GM12878 (cell line): ENCODE results near the gene RIT2. TPM values are rescaled to one million over a fixed set of nuclear protein-coding genes. Genes with fewer than 3 reads are reported as not detected.

Source experiments
- ATAC-seq: fragments of 200-7000 bp; cut with Tn5 transposase; 3 replicates; pipeline ENCODE4 v1.9.1; 2020; ENCODE audit warnings: mild to moderate bottlenecking, moderate library complexity
- BruUV-seq: library from RNA; stranded (reverse); fragments of 400-500 nt; replicated peaks from 2 replicates; lab custom pipeline; 2021; lab: Mats Ljungman, UMichigan
- CTCF ChIA-PET: fragments of 300-600 bp; sonication (Branson Sonifier 250); formaldehyde crosslinking; extraction: SDS; loops from one replicate; lab custom pipeline; 2021; ENCODE audit warnings: inconsistent platforms; lab: Yijun Ruan, JAX
- POLR2A ChIA-PET: fragments of 350-600 bp; formaldehyde crosslinking; extraction: SDS; loops from one replicate; lab custom pipeline; 2021; ENCODE audit warnings: inconsistent platforms; lab: Charles Lee
- RAD21 ChIA-PET: fragments of 300-600 bp; sonication (Branson Sonifier 250); formaldehyde crosslinking; loops from one replicate; lab custom pipeline; 2023; ENCODE audit warnings: antibody characterized with exemption; ENCODE audit not compliant: unreplicated experiment; lab: Charles Lee
- SMC1A ChIA-PET: fragments of 300-600 bp; sonication (Branson Sonifier 250); formaldehyde crosslinking; loops from one replicate; lab custom pipeline; 2023; ENCODE audit not compliant: unreplicated experiment, uncharacterized antibody; lab: Charles Lee
- DNase-seq: peaks from one replicate; pipeline ENCODE4 v3.0.0-alpha.2; 2011; ENCODE audit warnings: low read depth, low spot score
- FAIRE-seq: peaks from 3 replicates; lab custom pipeline; 2011; peaks lifted over from hg19 to GRCh38; lab: Jason Lieb, UNC
- H2AFZ ChIP-seq: 2 replicates; pipeline ENCODE4 v1.6.0; 2011; ENCODE audit warnings: low read depth, low read length, control low read depth; ENCODE audit not compliant: control insufficient read depth
- H3K27ac ChIP-seq: 2 replicates; pipeline ENCODE4 v1.5.1; 2011; ENCODE audit warnings: control low read depth; ENCODE audit not compliant: control insufficient read depth, insufficient read depth
- H3K27me3 ChIP-seq, 2 experiments: replicated peaks in 1 of 2; 2 replicates each; pipeline versions ENCODE4 v1.6.0 to v1.6.1; 2011; ENCODE audit warnings: low read length in 1 of 2; ENCODE audit not compliant: control insufficient read depth in 2 of 2, insufficient read depth in 2 of 2
- H3K36me3 ChIP-seq, 2 experiments: 2 replicates each; pipeline ENCODE4 v1.5.1; 2011; ENCODE audit warnings: low read length in 1 of 2; ENCODE audit not compliant: control insufficient read depth in 2 of 2, insufficient read depth in 2 of 2
- H3K4me1 ChIP-seq: 2 replicates; pipeline ENCODE4 v1.6.1; 2011; ENCODE audit warnings: mild to moderate bottlenecking, low read length, moderate library complexity, mixed read lengths; ENCODE audit not compliant: control insufficient read depth, insufficient read depth
- H3K4me2 ChIP-seq: 2 replicates; pipeline ENCODE4 v1.6.0; 2011; ENCODE audit warnings: control low read depth; ENCODE audit not compliant: control insufficient read depth, insufficient read depth
- H3K4me3 ChIP-seq: fragments of 200-600 bp; sonication (generic); 2 replicates; pipeline ENCODE4 v1.5.1; 2016
- H3K79me2 ChIP-seq: 2 replicates; pipeline ENCODE4 v1.6.0; 2011; ENCODE audit warnings: low read length; ENCODE audit not compliant: control insufficient read depth, insufficient read depth
- H3K9ac ChIP-seq: 2 replicates; pipeline ENCODE4 v1.8.0; 2011; ENCODE audit warnings: low read length, control low read depth, mixed read lengths; ENCODE audit not compliant: control insufficient read depth, insufficient read depth
- H3K9me3 ChIP-seq: replicated peaks from 3 replicates; pipeline ENCODE4 v1.5.1; 2011; ENCODE audit warnings: mild to moderate bottlenecking, low read length; ENCODE audit not compliant: control insufficient read depth, insufficient read depth
- H4K20me1 ChIP-seq: 2 replicates; pipeline ENCODE4 v1.6.0; 2011; ENCODE audit not compliant: control insufficient read depth, insufficient read depth
- ATF7 ChIP-seq: fragments of 450-650 bp; IDR thresholded peaks from 2 replicates; pipeline ENCODE4 v1.6.1; 2016; ENCODE audit warnings: low read depth, mild to moderate bottlenecking
- CREB1 ChIP-seq: IDR thresholded peaks from 2 replicates; pipeline ENCODE4 v1.6.1; 2012; ENCODE audit warnings: low read depth, mild to moderate bottlenecking, inconsistent platforms
- E4F1 ChIP-seq: fragments of 450-650 bp; IDR thresholded peaks from 2 replicates; pipeline ENCODE4 v1.6.1; 2018; ENCODE audit warnings: borderline replicate concordance, mild to moderate bottlenecking; ENCODE audit not compliant: partially characterized antibody
- EED ChIP-seq: sonication (generic); IDR thresholded peaks from 2 replicates; pipeline ENCODE4 v1.6.1; 2016; ENCODE audit warnings: antibody characterized with exemption, low read depth
- JUND ChIP-seq: IDR thresholded peaks from 2 replicates; pipeline ENCODE4 v1.6.1; 2012; ENCODE audit warnings: low read depth, mild to moderate bottlenecking, low read length, improper control_type of control experiment, moderate library complexity
- SREBF1 ChIP-seq: IDR thresholded peaks from 2 replicates; pipeline ENCODE4 v1.6.1; 2012; ENCODE audit warnings: mild to moderate bottlenecking, low read length
- STAT1 ChIP-seq: fragments of 450-650 bp; conservative IDR thresholded peaks from 2 replicates; pipeline ENCODE4 v1.6.1; 2014; ENCODE audit warnings: antibody characterized with exemption, mild to moderate bottlenecking
- WGBS: methylation state at CpG from one replicate; pipeline ENCODE4 v1.1.6; 2016; ENCODE audit warnings: low lambda C conversion rate; ENCODE audit not compliant: insufficient replicate concordance, insufficient coverage; ENCODE audit errors: missing lambda C conversion rate; 5-methylcytosine and 5-hydroxymethylcytosine counted together
- in situ Hi-C: fragments of 300-500 bp; cut with MboI; formaldehyde crosslinking; loops from 9 replicates; pipeline ENCODE4 v1.14.3; 2018; ENCODE audit warnings: mixed read lengths
- intact Hi-C: fragments of 100-400 bp; cut with micrococcal nuclease; formaldehyde crosslinking; loops from one replicate; pipeline ENCODE4 v1.14.2; 2022; ENCODE audit not compliant: unreplicated experiment
- polyA plus RNA-seq, 11 experiments: library from polyadenylated mRNA; depleted of rRNA in 4 of 11; unstranded in 6 of 11; stranded (reverse) in 5 of 11; fragments of >200 nt; fragmentation: Nextera tagmentation in 4 of 11; fragmentation: Illumina TruSeq in 1 of 11; extraction: Ambion mirVana in 4 of 11; extraction: Trizol in 1 of 11; gene quantifications; 1 replicate in 1 of 11; 2 replicates in 10 of 11; pipeline versions ENCODE4 v1.2.1 to v1.2.3, GENCODE V29; 2011 to 2016; ENCODE audit warnings: inconsistent platforms in 2 of 11, missing spikeins in 2 of 11, low read depth in 1 of 11
- total RNA-seq, 4 experiments: library from RNA; depleted of rRNA in 3 of 4; stranded (reverse); fragments of >200 nt in 3 of 4; fragmentation: Illumina TruSeq in 1 of 4; extraction: Trizol in 1 of 4; gene quantifications; 2 replicates each; pipeline versions ENCODE4 v1.2.1 to v1.2.3, GENCODE V29; 2013 to 2021

Gene RIT2
- total and polyA plus RNA-seq, 10 of the 15 experiments (the other 5 are each of a cell fraction or from before 2014, with no cell fraction given) = not detected

GRCh38 chr18:43022874-43023273 lies 92.6 kb downstream of the RIT2 start (continued):
- no peak for TF ChIP-seq E4F1
- 0 out of 2 replicates have a peak, but pooled peaks have one; percentile 37 for TF ChIP-seq CREB1
- peak; percentile 96 for TF ChIP-seq ATF7
- TF ChIP-seq EED = peak; percentile 47; the same call in 1 of the 2 replicates
- no peak for TF ChIP-seq SREBF1
- TF ChIP-seq JUND = peak; percentile 58; the same call in 1 of the 2 replicates

- Histone ChIP-seq H3K4me2 (no peak overlapping the region), H3K9ac (no peak overlapping the region), H3K79me2 (no peaks in the 10 kb centered on the region), H3K27ac (no peak overlapping the region), H4K20me1 (no peaks in the 10 kb centered on the region), H3K4me1 (no peaks in the 10 kb centered on the region), H3K9me3 (no peaks in the 10 kb centered on the region), H3K4me3 (no peak overlapping the region), H3K36me3 (no peaks in the 10 kb centered on the region), H2AFZ (no peak overlapping the region), H3K27me3 (no peaks in the 10 kb centered on the region)
- ChIA-PET RAD21 (no interaction called here), CTCF (interaction anchor here (1.1 kb wide), 1 partner anchor 16 kb away, joined by 3 read pairs; no protein-coding TSS in a partner anchor), POLR2A (no interaction called here), SMC1A (no interaction called here)
- 0% methylated on average over 1 of the region's 1 CpG for WGBS
- DNase-seq (no peak), ATAC-seq (no peak), FAIRE-seq (no peak)
- in situ Hi-C loops (no loop called here), intact Hi-C loops (no loop called here)
- no TSS peak for BruUV-seq
- TF ChIP-seq STAT1 = no peak
These were observed 97.9 kb downstream of the RIT2 start for GRCh38 chr18:43017622-43018021.
